Smooth muscle cell (in vitro differentiated cells): Measurements from ENCODE around the gene CCNG1. TPM values are rescaled to one million over a fixed set of nuclear protein-coding genes. Genes with fewer than 3 reads are reported as not detected.
"Not testable (repeated sequence)": the region's sequence is repeated elsewhere in the genome, so short reads cannot be mapped to it uniquely, and the experiment has no call there.

Experiments
- DNase-seq: peaks from one replicate; lab custom pipeline; 2025; ENCODE audit not compliant: unreplicated experiment; lab: John Stamatoyannopoulos, UW
- H2AFZ ChIP-seq: fragments of 200-600 bp; sonication (generic); 2 replicates; pipeline ENCODE4 v1.6.0; 2016; ENCODE audit warnings: antibody characterized with exemption, low read depth, mild to moderate bottlenecking
- H3F3A ChIP-seq: fragments of 200-600 bp; sonication (generic); 2 replicates; pipeline ENCODE4 v1.6.0; 2017; ENCODE audit warnings: antibody characterized with exemption, low read depth
- H3K27ac ChIP-seq: fragments of 200-600 bp; sonication (generic); 2 replicates; pipeline ENCODE4 v1.5.1; 2016; ENCODE audit warnings: low read depth, mild to moderate bottlenecking
- H3K27me3 ChIP-seq: fragments of 200-600 bp; sonication (generic); 2 replicates; pipeline ENCODE4 v1.6.1; 2016; ENCODE audit warnings: low read depth, mild to moderate bottlenecking
- H3K36me3 ChIP-seq: fragments of 200-600 bp; sonication (generic); 2 replicates; pipeline ENCODE4 v1.5.1; 2016; ENCODE audit warnings: low read depth
- H3K4me1 ChIP-seq: fragments of 200-600 bp; sonication (generic); 2 replicates; pipeline ENCODE4 v1.5.1; 2016; ENCODE audit warnings: low read depth
- H3K4me2 ChIP-seq: fragments of 200-600 bp; sonication (generic); 2 replicates; pipeline ENCODE4 v1.6.0; 2016; ENCODE audit warnings: mild to moderate bottlenecking
- H3K4me3 ChIP-seq: fragments of 200-600 bp; sonication (generic); 2 replicates; pipeline ENCODE4 v1.5.1; 2016; ENCODE audit warnings: mild to moderate bottlenecking
- H3K79me2 ChIP-seq: fragments of 200-600 bp; sonication (generic); 2 replicates; pipeline ENCODE4 v1.6.0; 2016; ENCODE audit warnings: low read depth, mild to moderate bottlenecking
- H3K9ac ChIP-seq: fragments of 200-600 bp; sonication (generic); 2 replicates; pipeline ENCODE4 v1.6.0; 2016; ENCODE audit warnings: low read depth
- H3K9me3 ChIP-seq: fragments of 200-600 bp; sonication (generic); replicated peaks from 2 replicates; pipeline ENCODE4 v1.5.1; 2016; ENCODE audit warnings: low read depth
- H4K20me1 ChIP-seq: fragments of 200-600 bp; sonication (generic); 2 replicates; pipeline ENCODE4 v1.6.0; 2016; ENCODE audit warnings: low read depth
- CTCF ChIP-seq: fragments of 200-600 bp; sonication (generic); IDR thresholded peaks from 2 replicates; pipeline ENCODE4 v1.5.1; 2017; ENCODE audit warnings: borderline replicate concordance, mild to moderate bottlenecking, antibody characterized with exemption; ENCODE audit not compliant: insufficient read depth, poor library complexity, severe bottlenecking
- WGBS: methylation state at CpG from one replicate; pipeline ENCODE4 v1.1.7; 2016; ENCODE audit warnings: low lambda C conversion rate; 5-methylcytosine and 5-hydroxymethylcytosine counted together
- polyA plus RNA-seq: library from polyadenylated mRNA; unstranded; fragments of >200 nt; fragmentation: Nextera tagmentation; extraction: Ambion mirVana; gene quantifications from 2 replicates; pipeline ENCODE4 v1.2.1, GENCODE V29; 2016
- total RNA-seq: library from RNA; depleted of rRNA; stranded (reverse); fragments of >200 nt; gene quantifications from 2 replicates; pipeline ENCODE4 v1.2.3, GENCODE V29; 2014

CCNG1 gene
- total and polyA plus RNA-seq, 2 experiments from 2014 or later, result 114 to 247 TPM

DNA sequence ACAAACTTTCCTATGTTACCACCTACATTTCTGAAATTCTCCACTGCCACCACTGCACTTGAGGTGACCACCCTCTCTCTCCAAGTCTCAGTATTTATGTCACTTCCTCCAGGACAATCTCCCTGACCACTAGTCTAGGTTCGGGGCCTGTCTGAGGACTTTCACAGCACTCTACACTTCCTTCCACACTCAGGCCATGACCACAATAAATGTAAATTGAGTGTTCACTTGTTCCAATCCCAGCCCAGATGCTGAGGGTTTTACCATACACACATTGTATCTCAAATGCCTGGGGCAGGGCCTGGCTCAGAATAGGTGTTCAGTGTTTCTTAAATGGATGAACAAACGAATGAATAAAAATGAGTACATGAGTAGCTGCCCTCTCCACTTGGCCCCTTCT, 26.9 kb upstream of the CCNG1 start:
- Histone ChIP-seq H3K36me3 (no peaks in the 10 kb centered on the region), H2AFZ (no peak overlapping the region), H3K4me1 (peaks cover 6% of the 10 kb centered on the region), H3K9ac (no peak overlapping the region), H3K9me3 (no peaks in the 10 kb centered on the region), H3K27me3 (no peaks in the 10 kb centered on the region), H3K4me2 (no peak overlapping the region), H4K20me1 (no peaks in the 10 kb centered on the region), H3K79me2 (no peaks in the 10 kb centered on the region), H3K4me3 (no peak overlapping the region), H3F3A (peaks cover 17% of the 10 kb centered on the region), H3K27ac (no peak overlapping the region)
- DNase-seq, result no peak
- TF ChIP-seq CTCF, result no peak
- WGBS, result 93% methylated on average over 2 of the region's 2 CpGs

- not testable (repeated sequence) for H3K4me1 ChIP-seq, H3K9me3 ChIP-seq, DNase-seq, H3K4me2 ChIP-seq, H3K36me3 ChIP-seq, H3K9ac ChIP-seq, H3K4me3 ChIP-seq, H4K20me1 ChIP-seq, H3K79me2 ChIP-seq, H2AFZ ChIP-seq, H3K27ac ChIP-seq, H3K27me3 ChIP-seq, H3F3A ChIP-seq
- WGBS, result 33% methylated on average over 15 of the region's 15 CpGs
Observed at GRCh38 chr5:163415673-163416072, 21.7 kb upstream of the CCNG1 start.

- no peak overlapping the region for H3K4me3 ChIP-seq
- H3K4me1 ChIP-seq, result no peaks in the 10 kb centered on the region
- DNase-seq, result no peak
- no peaks in the 10 kb centered on the region for H3K27me3 ChIP-seq
- no peaks in the 10 kb centered on the region for H3K36me3 ChIP-seq
- no peak for TF ChIP-seq CTCF
- H3K79me2 ChIP-seq, result no peaks in the 10 kb centered on the region
- no peaks in the 10 kb centered on the region for H3K9me3 ChIP-seq
- no peak overlapping the region for H2AFZ ChIP-seq
- no peak overlapping the region for H3K9ac ChIP-seq
- no peak overlapping the region for H3K27ac ChIP-seq
- H4K20me1 ChIP-seq, result no peaks in the 10 kb centered on the region
- H3K4me2 ChIP-seq, result no peak overlapping the region
- 100% methylated on average over 1 of the region's 1 CpG for WGBS
- H3F3A ChIP-seq, result no peaks in the 10 kb centered on the region
Observed at GRCh38 chr5:163424836-163425235, 12.6 kb upstream of the CCNG1 start.

- not testable (repeated sequence) for H3K4me2 ChIP-seq, H2AFZ ChIP-seq, H3K27me3 ChIP-seq, H4K20me1 ChIP-seq, DNase-seq, H3K4me1 ChIP-seq, H3K79me2 ChIP-seq, H3F3A ChIP-seq, H3K9me3 ChIP-seq, H3K9ac ChIP-seq, H3K36me3 ChIP-seq, H3K27ac ChIP-seq, H3K4me3 ChIP-seq
- WGBS, result 56% methylated on average over 4 of the region's 4 CpGs
Observed at GRCh38 chr5:163426128-163426527, 11.3 kb upstream of the CCNG1 start.

DNA sequence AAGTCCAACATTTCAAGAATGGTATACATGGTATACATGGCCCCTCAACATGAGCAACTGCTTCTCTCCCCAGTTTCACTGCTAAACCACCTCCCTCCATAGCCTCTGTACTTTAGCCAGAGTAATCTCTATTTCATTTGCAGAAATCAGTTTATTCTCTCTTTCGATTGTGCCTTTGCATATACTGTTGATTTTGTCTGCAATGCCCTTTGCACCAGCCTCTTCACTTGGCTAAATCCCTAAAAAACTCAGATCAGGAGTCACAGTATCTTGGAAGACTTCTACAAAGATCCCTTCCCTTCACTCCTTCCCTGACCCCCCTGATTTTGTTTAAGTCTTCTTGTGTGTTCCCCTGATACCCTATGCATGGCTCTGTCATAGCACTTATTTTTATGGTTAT, 4.9 kb upstream of the CCNG1 start:
- Histone ChIP-seq H4K20me1 (no peaks in the 10 kb centered on the region), H3K27ac (no peak overlapping the region), H3K9me3 (no peaks in the 10 kb centered on the region), H3K36me3 (no peaks in the 10 kb centered on the region), H3K4me1 (peaks cover 10% of the 10 kb centered on the region), H3K27me3 (no peaks in the 10 kb centered on the region), H3K4me3 (no peak overlapping the region), H2AFZ (no peak overlapping the region), H3F3A (peaks cover 8% of the 10 kb centered on the region), H3K79me2 (peaks cover 1% of the 10 kb centered on the region), H3K9ac (no peak overlapping the region), H3K4me2 (no peak overlapping the region)
- no peak for TF ChIP-seq CTCF
- DNase-seq, result no peak
- 89% methylated on average over 1 of the region's 1 CpG for WGBS
